CD4-positive, alpha-beta T cell (primary cell): ENCODE data around the gene NIPAL1. TPM values are rescaled to one million over a fixed set of nuclear protein-coding genes. Genes with fewer than 3 reads are reported as not detected.

ENCODE experiments used
- ATAC-seq: fragments of 200-7000 bp; cut with Tn5 transposase; one replicate; pipeline ENCODE4 v1.10.0; 2022; ENCODE audit warnings: mild to moderate bottlenecking; ENCODE audit not compliant: poor library complexity
- CTCF ChIA-PET: fragments of 350-600 bp; sonication (Branson Sonifier 250); formaldehyde crosslinking; loops from one replicate; lab custom pipeline; 2021; ENCODE audit warnings: antibody characterized with exemption, inconsistent platforms; lab: Charles Lee
- POLR2A ChIA-PET: fragments of 350-600 bp; sonication (Branson Sonifier 250); formaldehyde crosslinking; loops from one replicate; lab custom pipeline; 2021; ENCODE audit warnings: antibody characterized with exemption, inconsistent platforms; lab: Charles Lee
- DNase-seq, 14 experiments: peaks; one replicate each; pipeline ENCODE4 v3.0.0-alpha.2; 2013 to 2020; ENCODE audit warnings: mixed read lengths in 2 of 14
- H3K27ac ChIP-seq, 2 donors: one replicate each; pipeline versions ENCODE4 v1.5.1 to v1.7.0; 2013; ENCODE audit warnings: low read length in 2 of 2, low read depth in 1 of 2, mild to moderate bottlenecking in 1 of 2
- H3K27me3 ChIP-seq, 2 experiments: 1 replicate in 1 of 2; 2 replicates in 1 of 2; pipeline versions ENCODE4 v1.6.1 to v1.7.0; 2013; ENCODE audit warnings: low read length in 2 of 2, control low read depth in 1 of 2, mild to moderate bottlenecking in 1 of 2, moderate library complexity in 1 of 2; ENCODE audit not compliant: insufficient read depth in 2 of 2, control insufficient read depth in 1 of 2
- H3K36me3 ChIP-seq: one replicate; pipeline ENCODE4 v1.6.1; 2013; ENCODE audit warnings: low read length, control low read depth; ENCODE audit not compliant: insufficient read depth
- H3K4me1 ChIP-seq: one replicate; pipeline ENCODE4 v1.6.1; 2013; ENCODE audit warnings: low read length, control low read depth; ENCODE audit not compliant: insufficient read depth
- H3K4me3 ChIP-seq: one replicate; pipeline ENCODE4 v1.5.1; 2013; ENCODE audit warnings: mild to moderate bottlenecking, low read length, moderate library complexity
- H3K9me3 ChIP-seq, 2 experiments: 1 replicate in 1 of 2; 2 replicates in 1 of 2; pipeline versions ENCODE4 v1.6.1 to v1.7.0; 2013; ENCODE audit warnings: low read length in 2 of 2, mild to moderate bottlenecking in 2 of 2, control low read depth in 1 of 2, moderate library complexity in 1 of 2; ENCODE audit not compliant: control insufficient read depth in 1 of 2, insufficient read depth in 1 of 2
- H3K27ac Mint-ChIP-seq: one replicate; pipeline ENCODE4 v1.8.0; 2020; ENCODE audit warnings: mixed read lengths
- H3K27me3 Mint-ChIP-seq: one replicate; pipeline ENCODE4 v1.8.0; 2021; ENCODE audit warnings: mixed read lengths
- H3K36me3 Mint-ChIP-seq: one replicate; pipeline ENCODE4 v1.8.0; 2021; ENCODE audit warnings: low read depth, mixed read lengths
- H3K4me1 Mint-ChIP-seq: one replicate; pipeline ENCODE4 v1.8.0; 2021; ENCODE audit warnings: low read depth, mixed read lengths
- H3K4me3 Mint-ChIP-seq: one replicate; pipeline ENCODE4 v1.8.0; 2020; ENCODE audit warnings: mild to moderate bottlenecking, mixed read lengths
- H3K9me3 Mint-ChIP-seq: one replicate; pipeline ENCODE4 v1.8.0; 2020; ENCODE audit warnings: mixed read lengths
- intact Hi-C, 2 experiments: fragments of 100-400 bp; cut with DNase I in 1 of 2; cut with micrococcal nuclease in 1 of 2; formaldehyde crosslinking; loops; one replicate each; pipeline versions ENCODE4 v1.15.1 to v1.9.0; 2023 to 2025; cut with DNase I, micrococcal nuclease
- total RNA-seq, 174 experiments: library from RNA in 2 of 174; stranded (reverse) in 2 of 174; gene quantifications; one replicate each; pipeline ENCODE4 v1.2.3 and lab custom pipeline; 2021 to 2026
- TF ChIP-seq, protein P1 (sequence below): fragments of 200-600 bp; IDR thresholded peaks from one replicate; pipeline ENCODE4 v1.8.0; 2022; ENCODE audit warnings: antibody characterized with exemption, mild to moderate bottlenecking

NIPAL1 gene
- total RNA-seq, 2 experiments from 2014 or later, result 0.45 to 0.85 TPM

DNA sequence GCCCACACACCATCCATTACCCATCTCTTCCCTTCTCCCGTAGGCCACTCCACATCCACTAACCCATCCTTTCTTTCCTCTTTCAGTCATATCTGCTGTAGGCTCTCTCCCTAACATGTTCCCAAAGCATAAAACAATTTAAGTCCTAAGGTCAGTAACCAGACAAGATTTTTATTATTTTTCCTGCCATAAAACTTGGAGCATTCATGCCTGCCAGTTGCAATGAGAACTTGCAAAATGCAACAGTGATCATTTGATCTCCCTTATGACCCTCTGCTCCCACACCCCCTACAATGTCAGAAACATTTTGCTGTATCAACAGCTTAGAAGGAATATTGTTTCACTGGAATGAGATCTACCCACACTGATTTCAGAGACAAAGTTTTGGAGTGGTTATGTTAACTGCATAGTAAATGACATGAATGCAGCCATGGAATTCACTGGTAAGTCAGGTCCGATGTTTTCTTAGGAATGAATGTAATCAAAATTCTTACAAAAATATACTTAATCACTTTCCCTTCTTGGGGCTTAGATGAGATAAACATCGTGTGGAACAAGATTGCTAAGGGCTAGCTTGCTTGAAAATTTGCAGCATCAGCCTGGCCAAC lies 5.7 kb downstream of the NIPAL1 start:
- DNase-seq (no peak), ATAC-seq (no peak)
- Mint-ChIP-seq H3K4me1 (peaks cover 4% of the 10 kb centered on the region), H3K36me3 (no peaks in the 10 kb centered on the region), H3K27ac (no peak overlapping the region), H3K4me3 (no peak overlapping the region), H3K27me3 (no peaks in the 10 kb centered on the region), H3K9me3 (no peaks in the 10 kb centered on the region)
- Histone ChIP-seq H3K27me3 (no peaks in the 10 kb centered on the region), H3K36me3 (no peaks in the 10 kb centered on the region), H3K27ac (no peak overlapping the region), H3K4me3 (no peak overlapping the region), H3K9me3 (no peaks in the 10 kb centered on the region), H3K4me1 (peaks cover 3% of the 10 kb centered on the region)
- TF ChIP-seq, protein P1, sequence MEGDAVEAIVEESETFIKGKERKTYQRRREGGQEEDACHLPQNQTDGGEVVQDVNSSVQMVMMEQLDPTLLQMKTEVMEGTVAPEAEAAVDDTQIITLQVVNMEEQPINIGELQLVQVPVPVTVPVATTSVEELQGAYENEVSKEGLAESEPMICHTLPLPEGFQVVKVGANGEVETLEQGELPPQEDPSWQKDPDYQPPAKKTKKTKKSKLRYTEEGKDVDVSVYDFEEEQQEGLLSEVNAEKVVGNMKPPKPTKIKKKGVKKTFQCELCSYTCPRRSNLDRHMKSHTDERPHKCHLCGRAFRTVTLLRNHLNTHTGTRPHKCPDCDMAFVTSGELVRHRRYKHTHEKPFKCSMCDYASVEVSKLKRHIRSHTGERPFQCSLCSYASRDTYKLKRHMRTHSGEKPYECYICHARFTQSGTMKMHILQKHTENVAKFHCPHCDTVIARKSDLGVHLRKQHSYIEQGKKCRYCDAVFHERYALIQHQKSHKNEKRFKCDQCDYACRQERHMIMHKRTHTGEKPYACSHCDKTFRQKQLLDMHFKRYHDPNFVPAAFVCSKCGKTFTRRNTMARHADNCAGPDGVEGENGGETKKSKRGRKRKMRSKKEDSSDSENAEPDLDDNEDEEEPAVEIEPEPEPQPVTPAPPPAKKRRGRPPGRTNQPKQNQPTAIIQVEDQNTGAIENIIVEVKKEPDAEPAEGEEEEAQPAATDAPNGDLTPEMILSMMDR, result no peak
- intact Hi-C loops, result no loop called here
- ChIA-PET CTCF (no interaction called here), POLR2A (no interaction called here)

DNA sequence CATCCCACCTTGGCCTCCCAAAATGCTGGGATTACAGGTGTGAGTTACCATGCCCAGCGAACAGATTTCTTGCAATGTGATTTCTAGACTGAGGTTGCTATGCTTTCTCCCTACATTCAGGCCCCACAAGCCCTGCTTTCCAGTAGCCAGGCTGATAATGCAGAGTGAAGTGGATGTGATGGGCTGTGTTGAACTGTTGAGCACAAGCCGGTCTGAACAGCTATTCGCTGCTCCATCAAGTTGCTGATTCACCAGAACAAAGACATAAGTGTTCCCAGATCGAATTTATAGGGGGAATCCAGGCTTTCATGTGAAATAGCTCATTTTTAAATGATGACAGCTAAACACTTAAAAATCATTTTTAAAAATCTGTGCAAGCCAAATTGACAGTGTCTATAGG lies 8.0 kb downstream of the NIPAL1 start:
- ATAC-seq, result no peak
- Histone ChIP-seq H3K4me3 (no peak overlapping the region), H3K27me3 (no peaks in the 10 kb centered on the region), H3K27ac (no peak overlapping the region), H3K36me3 (no peaks in the 10 kb centered on the region), H3K4me1 (no peaks in the 10 kb centered on the region), H3K9me3 (no peaks in the 10 kb centered on the region)
- Mint-ChIP-seq H3K4me1 (no peaks in the 10 kb centered on the region), H3K4me3 (no peak overlapping the region), H3K9me3 (no peaks in the 10 kb centered on the region), H3K27me3 (no peaks in the 10 kb centered on the region), H3K36me3 (no peaks in the 10 kb centered on the region), H3K27ac (no peak overlapping the region)
- POLR2A ChIA-PET, result no interaction called here
- TF ChIP-seq, protein P1, result no peak
- DNase-seq, result no peak
- CTCF ChIA-PET, result no interaction called here
- intact Hi-C loops, result no loop called here

DNA sequence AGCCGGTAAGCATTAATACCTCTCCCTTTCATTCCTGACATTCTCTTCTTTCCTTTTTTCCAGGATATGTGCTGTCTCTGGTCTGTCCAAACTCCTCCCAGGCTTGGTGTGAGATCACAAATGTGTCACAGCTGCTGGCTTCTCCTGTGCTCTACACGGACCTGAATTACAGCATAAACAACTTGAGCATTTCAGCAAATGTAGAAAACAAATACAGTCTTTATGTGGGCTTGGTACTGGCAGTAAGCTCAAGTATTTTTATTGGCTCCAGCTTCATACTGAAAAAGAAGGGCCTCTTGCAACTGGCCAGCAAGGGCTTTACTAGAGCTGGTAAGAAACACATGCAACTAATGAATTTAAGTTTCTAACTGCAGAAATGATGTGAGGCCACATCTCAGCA lies 8.4 kb downstream of the NIPAL1 start:
- H3K36me3 ChIP-seq, result no peaks in the 10 kb centered on the region
- H3K4me3 Mint-ChIP-seq, result no peak overlapping the region
- no peaks in the 10 kb centered on the region for H3K4me1 ChIP-seq
- intact Hi-C loops, result no loop called here
- TF ChIP-seq, protein P1, result no peak
- no peaks in the 10 kb centered on the region for H3K9me3 Mint-ChIP-seq
- H3K27ac Mint-ChIP-seq, result no peak overlapping the region
- H3K27me3 ChIP-seq, result no peaks in the 10 kb centered on the region
- H3K27me3 Mint-ChIP-seq, result no peaks in the 10 kb centered on the region
- ChIA-PET CTCF (no interaction called here), POLR2A (no interaction called here)
- no peaks in the 10 kb centered on the region for H3K4me1 Mint-ChIP-seq
- ATAC-seq (no peak), DNase-seq (no peak)
- no peaks in the 10 kb centered on the region for H3K36me3 Mint-ChIP-seq
- H3K4me3 ChIP-seq, result no peak overlapping the region
- H3K27ac ChIP-seq, result no peak overlapping the region
- no peaks in the 10 kb centered on the region for H3K9me3 ChIP-seq
